HFF-Myc (cell line): Measurements from ENCODE around the gene GALNT9.

ENCODE experiments used
- DNase-seq: peaks from one replicate; pipeline ENCODE4 v3.0.0-alpha.2; 2011; ENCODE audit warnings: low read depth; ENCODE audit errors: extremely low read depth
- H3K4me3 ChIP-seq: replicated peaks from 2 replicates; pipeline ENCODE4 v1.5.1; 2011; ENCODE audit warnings: low read depth, mild to moderate bottlenecking, control low read depth, low read length
- CTCF ChIP-seq: IDR thresholded peaks from 2 replicates; pipeline ENCODE4 v1.5.1; 2012; ENCODE audit warnings: mild to moderate bottlenecking, low read depth, low read length, control low read depth; ENCODE audit errors: missing control alignments

The GALNT9 gene

GRCh38 chr12:132161036-132161781 lies 168.2 kb downstream of the GALNT9 start:
- DNase-seq, result no peak
- H3K4me3 ChIP-seq, result no peak overlapping the region
- TF ChIP-seq CTCF, result no peak

- TF ChIP-seq CTCF, result no peak
- no peak overlapping the region for H3K4me3 ChIP-seq
- DNase-seq, result no peak
Observed at GRCh38 chr12:132160601-132161035, 168.8 kb downstream of the GALNT9 start.

GRCh38 chr12:132160016-132160415 lies 169.4 kb downstream of the GALNT9 start:
- DNase-seq, result no peak
- no peak overlapping the region for H3K4me3 ChIP-seq
- no peak for TF ChIP-seq CTCF

GRCh38 chr12:132159555-132160003 lies 169.8 kb downstream of the GALNT9 start:
- TF ChIP-seq CTCF, result no peak
- DNase-seq, result no peak
- H3K4me3 ChIP-seq, result no peak overlapping the region

- no peak for TF ChIP-seq CTCF
- DNase-seq, result no peak
- H3K4me3 ChIP-seq, result no peak overlapping the region
Observed at GRCh38 chr12:132158677-132159554, 170.5 kb downstream of the GALNT9 start.

- DNase-seq, result no peak
- no peak overlapping the region for H3K4me3 ChIP-seq
- no peak for TF ChIP-seq CTCF
Observed at GRCh38 chr12:132157733-132158409, 171.5 kb downstream of the GALNT9 start.
